ENCODE measurements around the gene SRGAP3.

Gene SRGAP3

GRCh38 chr3:9226326-9226725 lies 23.1 kb downstream of the SRGAP3 start:
- Histone ChIP-seq H3K27me3 (ENCODE audit: control insufficient read depth, insufficient read depth, low read length) (no peaks in the 10 kb centered on the region), H3K4me3 (ENCODE audit: low read depth, low read length) (no peak overlapping the region; the same call in 1 of the 2 replicates), H3K4me1 (ENCODE audit: control insufficient read depth, insufficient read depth, low read length) (peaks cover 26% of the 10 kb centered on the region), H3K27ac (ENCODE audit: low read depth, low read length) (no peak overlapping the region), H3K9me3 (ENCODE audit: control insufficient read depth, insufficient read depth, low read depth, low read length) (no peaks in the 10 kb centered on the region), H3K36me3 (ENCODE audit: control insufficient read depth, insufficient read depth, low read length) (no peaks in the 10 kb centered on the region), H3K9ac (ENCODE audit: low read length) (no peak overlapping the region)

DNA sequence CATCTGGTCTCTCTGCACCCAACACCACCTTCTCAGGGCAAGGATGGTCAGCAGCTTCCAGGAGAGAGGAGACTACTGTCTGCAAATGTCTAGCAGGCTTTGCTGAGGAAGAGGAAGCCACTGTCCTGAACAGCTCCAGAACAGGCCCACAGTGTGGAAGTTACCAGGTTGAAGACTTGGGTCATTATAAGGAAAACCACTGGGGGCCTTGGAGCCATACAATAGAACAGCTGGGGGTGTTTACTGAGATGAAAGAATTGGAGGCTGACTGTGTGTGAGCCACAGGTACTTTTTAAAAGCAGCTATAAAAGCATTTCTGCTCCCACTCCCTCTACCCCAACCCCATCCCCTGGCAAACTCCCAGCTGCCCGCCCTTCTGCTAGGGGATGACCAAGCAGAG lies 24.2 kb downstream of the SRGAP3 start:
- no peaks in the 10 kb centered on the region for H3K9me3 ChIP-seq (ENCODE audit: control insufficient read depth, insufficient read depth, low read depth, low read length)
- no peaks in the 10 kb centered on the region for H3K36me3 ChIP-seq (ENCODE audit: control insufficient read depth, insufficient read depth, low read length)
- H3K27ac ChIP-seq (ENCODE audit: low read depth, low read length), result no peak overlapping the region
- H3K9ac ChIP-seq (ENCODE audit: low read length), result no peak overlapping the region
- no peaks in the 10 kb centered on the region for H3K27me3 ChIP-seq (ENCODE audit: control insufficient read depth, insufficient read depth, low read length)
- H3K4me1 ChIP-seq (ENCODE audit: control insufficient read depth, insufficient read depth, low read length), result peaks cover 23% of the 10 kb centered on the region
- H3K4me3 ChIP-seq (ENCODE audit: low read depth, low read length), result no peak overlapping the region

DNA sequence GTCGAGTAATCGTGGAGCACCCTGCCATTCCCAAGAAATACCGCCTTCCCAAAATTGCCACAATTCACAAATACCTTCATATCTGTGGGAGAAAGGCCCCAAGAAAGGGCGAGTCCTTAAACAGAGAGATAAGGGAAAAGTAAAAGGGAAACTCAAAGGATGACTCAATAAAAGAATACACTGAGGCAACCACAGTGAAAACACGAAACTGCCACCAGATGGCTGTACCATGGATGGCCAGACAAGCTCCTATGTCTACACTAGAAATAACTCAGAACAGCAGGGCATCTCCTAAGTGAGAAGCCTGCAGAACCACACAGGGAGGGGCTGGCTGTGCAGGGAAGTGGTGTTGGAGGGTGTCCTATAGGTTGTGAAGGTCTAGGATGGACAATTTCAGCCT lies 25.0 kb downstream of the SRGAP3 start:
- H3K36me3 ChIP-seq (ENCODE audit: control insufficient read depth, insufficient read depth, low read length), result no peaks in the 10 kb centered on the region
- H3K27me3 ChIP-seq (ENCODE audit: control insufficient read depth, insufficient read depth, low read length), result no peaks in the 10 kb centered on the region
- no peak overlapping the region for H3K4me3 ChIP-seq (ENCODE audit: low read depth, low read length)

DNA sequence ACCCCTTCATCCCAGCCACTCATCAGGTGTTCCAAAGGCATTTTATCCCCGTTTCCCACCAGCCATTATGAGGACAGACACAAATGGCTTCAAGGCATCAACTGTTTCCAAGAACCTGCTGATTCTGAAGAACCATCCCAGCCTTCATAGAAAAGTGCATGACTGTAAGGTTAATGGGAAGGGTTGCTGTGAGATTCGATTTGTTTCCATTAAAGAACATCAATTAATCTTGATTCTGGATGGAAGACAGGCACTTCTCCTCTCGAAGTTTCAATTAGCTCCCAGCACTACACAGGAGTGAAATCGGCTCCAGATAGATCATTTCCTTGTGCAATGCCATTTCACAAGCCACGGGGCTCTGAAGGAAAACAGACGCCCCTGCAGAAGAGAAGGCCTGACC lies 25.8 kb downstream of the SRGAP3 start:
- no peaks in the 10 kb centered on the region for H3K9me3 ChIP-seq (ENCODE audit: control insufficient read depth, insufficient read depth, low read depth, low read length)
- no peaks in the 10 kb centered on the region for H3K36me3 ChIP-seq (ENCODE audit: control insufficient read depth, insufficient read depth, low read length)
- no peaks in the 10 kb centered on the region for H3K27me3 ChIP-seq (ENCODE audit: control insufficient read depth, insufficient read depth, low read length)

More for the DNA sequence above, 25.0 kb downstream of the SRGAP3 start:
- H3K9me3 ChIP-seq (ENCODE audit: control insufficient read depth, insufficient read depth, low read depth, low read length), result no peaks in the 10 kb centered on the region
- no peak overlapping the region for H3K9ac ChIP-seq (ENCODE audit: low read length)
- no peak overlapping the region for H3K27ac ChIP-seq (ENCODE audit: low read depth, low read length)
- peaks cover 23% of the 10 kb centered on the region for H3K4me1 ChIP-seq (ENCODE audit: control insufficient read depth, insufficient read depth, low read length)

GRCh38 chr3:9222956-9223639 lies 26.3 kb downstream of the SRGAP3 start:
- Histone ChIP-seq H3K4me3 (ENCODE audit: low read depth, low read length) (no peak overlapping the region), H3K27ac (ENCODE audit: low read depth, low read length) (no peak overlapping the region), H3K9ac (ENCODE audit: low read length) (no peak overlapping the region), H3K36me3 (ENCODE audit: control insufficient read depth, insufficient read depth, low read length) (no peaks in the 10 kb centered on the region), H3K9me3 (ENCODE audit: control insufficient read depth, insufficient read depth, low read depth, low read length) (no peaks in the 10 kb centered on the region), H3K27me3 (ENCODE audit: control insufficient read depth, insufficient read depth, low read length) (no peaks in the 10 kb centered on the region), H3K4me1 (ENCODE audit: control insufficient read depth, insufficient read depth, low read length) (peaks cover 23% of the 10 kb centered on the region)

More for the DNA sequence above, 25.8 kb downstream of the SRGAP3 start:
- H3K9ac ChIP-seq (ENCODE audit: low read length), result no peak overlapping the region
- H3K4me1 ChIP-seq (ENCODE audit: control insufficient read depth, insufficient read depth, low read length), result peaks cover 23% of the 10 kb centered on the region
- H3K27ac ChIP-seq (ENCODE audit: low read depth, low read length), result no peak overlapping the region
- no peak overlapping the region for H3K4me3 ChIP-seq (ENCODE audit: low read depth, low read length)

DNA sequence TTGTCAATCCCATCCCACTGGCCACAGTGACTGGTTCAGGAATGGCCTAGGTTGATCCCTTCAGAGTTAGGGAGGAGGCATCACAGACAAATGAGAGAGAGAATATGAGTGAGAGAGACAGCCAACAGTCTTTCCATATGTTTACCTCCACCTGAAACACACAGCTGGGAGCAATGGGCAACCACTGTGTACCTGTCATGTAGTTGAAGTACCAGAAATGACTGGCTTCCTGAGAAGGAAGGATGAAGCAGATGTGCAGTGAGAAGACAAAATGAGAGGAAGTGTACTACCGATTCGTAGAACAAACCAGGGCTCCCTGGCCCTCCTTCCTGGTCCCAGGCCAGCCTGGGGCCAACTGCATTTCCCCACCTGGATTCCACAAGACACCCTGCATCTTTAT lies 27.4 kb downstream of the SRGAP3 start:
- H3K4me3 ChIP-seq (ENCODE audit: low read depth, low read length), result no peak overlapping the region
- H3K9ac ChIP-seq (ENCODE audit: low read length), result no peak overlapping the region
- no peaks in the 10 kb centered on the region for H3K27me3 ChIP-seq (ENCODE audit: control insufficient read depth, insufficient read depth, low read length)
- no peaks in the 10 kb centered on the region for H3K9me3 ChIP-seq (ENCODE audit: control insufficient read depth, insufficient read depth, low read depth, low read length)
- H3K4me1 ChIP-seq (ENCODE audit: control insufficient read depth, insufficient read depth, low read length), result peaks cover 23% of the 10 kb centered on the region
- no peaks in the 10 kb centered on the region for H3K36me3 ChIP-seq (ENCODE audit: control insufficient read depth, insufficient read depth, low read length)
- no peak overlapping the region for H3K27ac ChIP-seq (ENCODE audit: low read depth, low read length)

GRCh38 chr3:9218514-9218846 lies 31.0 kb downstream of the SRGAP3 start:
- H3K9me3 ChIP-seq (ENCODE audit: control insufficient read depth, insufficient read depth, low read depth, low read length), result no peaks in the 10 kb centered on the region
- no peaks in the 10 kb centered on the region for H3K36me3 ChIP-seq (ENCODE audit: control insufficient read depth, insufficient read depth, low read length)
- no peaks in the 10 kb centered on the region for H3K27me3 ChIP-seq (ENCODE audit: control insufficient read depth, insufficient read depth, low read length)
- no peak overlapping the region for H3K27ac ChIP-seq (ENCODE audit: low read depth, low read length)
- H3K4me3 ChIP-seq (ENCODE audit: low read depth, low read length), result no peak overlapping the region
- no peak overlapping the region for H3K9ac ChIP-seq (ENCODE audit: low read length)
- H3K4me1 ChIP-seq (ENCODE audit: control insufficient read depth, insufficient read depth, low read length), result no peaks in the 10 kb centered on the region

DNA sequence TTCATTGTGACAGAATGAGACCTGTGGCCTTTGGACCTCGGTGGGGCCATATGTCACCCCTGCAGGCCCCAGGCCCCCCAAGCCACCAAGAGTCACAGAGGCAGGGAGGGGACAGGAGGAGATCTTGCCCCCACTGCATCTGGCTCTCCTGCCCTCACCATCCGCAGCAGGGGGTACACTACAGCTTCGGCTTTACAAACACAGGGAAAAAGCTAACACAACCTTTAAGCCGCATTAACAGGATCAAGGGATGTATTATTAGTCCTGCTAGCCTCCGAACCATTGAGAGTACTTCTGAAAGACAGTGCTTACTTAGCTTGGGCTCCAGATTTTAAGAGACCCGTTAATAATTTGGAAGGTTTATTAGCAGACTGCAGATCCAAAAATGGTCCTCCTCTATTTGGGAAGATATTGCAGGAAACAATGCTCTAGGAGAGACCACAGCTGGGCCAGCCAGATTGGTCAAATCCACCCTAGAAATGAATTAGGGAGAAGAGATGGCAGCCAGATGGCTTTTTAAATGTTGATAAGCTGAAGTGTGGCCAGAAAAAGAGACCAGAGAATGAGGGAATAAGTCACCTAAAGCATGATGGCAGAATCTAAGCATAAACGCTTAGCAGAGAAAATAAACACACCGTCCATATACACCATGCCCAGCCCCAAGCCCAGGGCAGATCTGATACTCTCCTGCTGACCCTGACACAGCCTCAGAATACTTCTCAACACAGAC lies 31.5 kb downstream of the SRGAP3 start:
- no peak overlapping the region for H3K4me3 ChIP-seq (ENCODE audit: low read depth, low read length)
- H3K9ac ChIP-seq (ENCODE audit: low read length), result no peak overlapping the region
- H3K4me1 ChIP-seq (ENCODE audit: control insufficient read depth, insufficient read depth, low read length), result no peaks in the 10 kb centered on the region
- no peaks in the 10 kb centered on the region for H3K9me3 ChIP-seq (ENCODE audit: control insufficient read depth, insufficient read depth, low read depth, low read length)
- no peak overlapping the region for H3K27ac ChIP-seq (ENCODE audit: low read depth, low read length)
- H3K36me3 ChIP-seq (ENCODE audit: control insufficient read depth, insufficient read depth, low read length), result no peaks in the 10 kb centered on the region
- H3K27me3 ChIP-seq (ENCODE audit: control insufficient read depth, insufficient read depth, low read length), result no peaks in the 10 kb centered on the region

DNA sequence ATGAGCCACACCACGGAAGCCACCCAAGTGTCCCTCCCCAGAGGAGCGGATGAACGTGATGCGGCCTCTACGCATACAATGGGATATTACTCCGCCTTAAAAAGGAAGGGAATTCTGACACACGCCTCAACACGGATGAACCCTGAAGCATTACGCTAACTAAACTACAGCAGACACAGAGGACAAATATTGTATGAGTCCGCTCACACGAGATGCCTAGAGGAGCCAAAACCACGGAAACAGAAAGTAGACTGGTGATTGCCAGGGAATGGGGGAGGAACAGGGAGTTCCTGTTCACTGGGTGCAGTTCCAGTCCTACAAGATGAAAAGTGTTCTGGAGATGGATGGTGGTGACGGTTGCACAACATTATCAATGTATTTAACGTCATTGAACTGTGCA lies 32.7 kb downstream of the SRGAP3 start:
- Histone ChIP-seq H3K9me3 (ENCODE audit: control insufficient read depth, insufficient read depth, low read depth, low read length) (no peaks in the 10 kb centered on the region), H3K9ac (ENCODE audit: low read length) (no peak overlapping the region), H3K36me3 (ENCODE audit: control insufficient read depth, insufficient read depth, low read length) (no peaks in the 10 kb centered on the region), H3K27ac (ENCODE audit: low read depth, low read length) (no peak overlapping the region), H3K4me1 (ENCODE audit: control insufficient read depth, insufficient read depth, low read length) (no peaks in the 10 kb centered on the region), H3K4me3 (ENCODE audit: low read depth, low read length) (no peak overlapping the region), H3K27me3 (ENCODE audit: control insufficient read depth, insufficient read depth, low read length) (no peaks in the 10 kb centered on the region)

DNA sequence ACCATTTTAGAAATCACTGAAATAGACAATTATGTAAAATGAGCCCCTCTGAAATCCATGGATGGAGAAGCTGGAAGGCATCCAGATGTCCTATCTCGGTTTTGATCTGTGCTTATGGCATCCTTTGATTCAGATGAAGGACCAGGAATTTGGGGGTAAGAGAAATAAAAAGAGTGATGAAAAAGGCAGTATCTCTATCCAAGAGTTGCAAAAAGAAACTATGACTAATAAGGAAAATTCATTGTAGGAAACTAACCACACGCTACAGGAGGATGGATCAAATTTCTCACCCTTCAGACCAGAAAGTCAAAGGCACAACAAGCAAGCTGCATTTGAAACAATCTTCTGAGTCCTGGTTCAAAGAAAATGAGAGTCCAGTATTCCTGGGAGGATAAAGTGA lies 34.8 kb downstream of the SRGAP3 start:
- Histone ChIP-seq H3K9ac (ENCODE audit: low read length) (no peak overlapping the region), H3K4me3 (ENCODE audit: low read depth, low read length) (no peak overlapping the region), H3K27me3 (ENCODE audit: control insufficient read depth, insufficient read depth, low read length) (no peaks in the 10 kb centered on the region), H3K4me1 (ENCODE audit: control insufficient read depth, insufficient read depth, low read length) (no peaks in the 10 kb centered on the region), H3K36me3 (ENCODE audit: control insufficient read depth, insufficient read depth, low read length) (no peaks in the 10 kb centered on the region), H3K27ac (ENCODE audit: low read depth, low read length) (no peak overlapping the region), H3K9me3 (ENCODE audit: control insufficient read depth, insufficient read depth, low read depth, low read length) (no peaks in the 10 kb centered on the region)

DNA sequence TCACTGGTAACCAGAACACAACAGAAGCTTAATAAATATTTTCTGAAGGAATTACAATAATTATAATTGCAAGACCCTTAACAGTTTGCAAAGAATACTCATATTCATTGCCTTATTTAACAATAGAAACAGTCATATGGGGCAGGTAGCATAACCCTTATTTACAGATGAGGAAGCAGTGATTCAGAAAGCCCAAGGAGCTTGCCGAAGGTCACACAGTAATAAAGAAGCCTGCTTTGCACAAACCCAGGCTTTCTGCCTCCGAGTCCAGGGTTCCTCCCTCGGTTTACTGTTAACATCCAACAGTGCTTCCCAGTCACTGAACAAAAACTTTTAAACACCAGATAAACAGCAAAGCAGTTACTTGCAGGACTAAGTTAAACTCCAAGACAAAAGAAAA lies 35.3 kb downstream of the SRGAP3 start:
- Histone ChIP-seq H3K4me3 (ENCODE audit: low read depth, low read length) (no peak overlapping the region), H3K27me3 (ENCODE audit: control insufficient read depth, insufficient read depth, low read length) (no peaks in the 10 kb centered on the region), H3K27ac (ENCODE audit: low read depth, low read length) (no peak overlapping the region), H3K36me3 (ENCODE audit: control insufficient read depth, insufficient read depth, low read length) (no peaks in the 10 kb centered on the region), H3K9ac (ENCODE audit: low read length) (no peak overlapping the region), H3K9me3 (ENCODE audit: control insufficient read depth, insufficient read depth, low read depth, low read length) (no peaks in the 10 kb centered on the region), H3K4me1 (ENCODE audit: control insufficient read depth, insufficient read depth, low read length) (no peaks in the 10 kb centered on the region)

All from HUES6 (cell line).